Suprapubic skin (tissue), 3 donors: ENCODE data around the gene CSH2.
A peak's percentile ranks its signal among the peaks of the same experiment; 100 is the strongest.
"Not testable (repeated sequence)": the region's sequence is repeated elsewhere in the genome, so short reads cannot be mapped to it uniquely, and the experiment has no call there.

ENCODE experiments used
- CTCF ChIP-seq, 2 donors: fragments of 200-600 bp in 1 of 2; fragments of 450-650 bp in 1 of 2; sonication (generic) in 1 of 2; IDR thresholded peaks; one replicate each; pipeline ENCODE4 v1.5.1; 2016 to 2019; ENCODE audit warnings: antibody characterized with exemption in 2 of 2, mild to moderate bottlenecking in 1 of 2, moderate library complexity in 1 of 2
- EP300 ChIP-seq: sonication (generic); formaldehyde crosslinking; IDR thresholded peaks from one replicate; pipeline ENCODE4 v1.6.1; 2017; ENCODE audit warnings: antibody characterized with exemption

- not testable (repeated sequence) for TF ChIP-seq EP300
- TF ChIP-seq CTCF (IDR thresholded peaks at IDR 0.05) = peak; percentile 11 to 33
Measured at GRCh38 chr17:63903787-63904201, 30.3 kb upstream of the CSH2 start.
